ENCODE measurements around the gene SMCR8.
A peak's percentile ranks its signal among the peaks of the same experiment; 100 is the strongest.
"Not testable (repeated sequence)": the region's sequence is repeated elsewhere in the genome, so short reads cannot be mapped to it uniquely, and the experiment has no call there.

The SMCR8 gene

GRCh38 chr17:18361837-18362697 lies 47.0 kb downstream of the SMCR8 start:
- DNase-seq, result no peak

- DNase-seq, result no peak
Observed at GRCh38 chr17:18362698-18363100, 47.6 kb downstream of the SMCR8 start.

- DNase-seq, result peak; percentile 91
Observed at GRCh38 chr17:18363101-18364049, 48.3 kb downstream of the SMCR8 start, which contains the start of gene SHMT1. TSS of gene SHMT1 (minus strand) at chr17:18363550. CDS start at chr17:18355981, 7,569 bp downstream.

DNA sequence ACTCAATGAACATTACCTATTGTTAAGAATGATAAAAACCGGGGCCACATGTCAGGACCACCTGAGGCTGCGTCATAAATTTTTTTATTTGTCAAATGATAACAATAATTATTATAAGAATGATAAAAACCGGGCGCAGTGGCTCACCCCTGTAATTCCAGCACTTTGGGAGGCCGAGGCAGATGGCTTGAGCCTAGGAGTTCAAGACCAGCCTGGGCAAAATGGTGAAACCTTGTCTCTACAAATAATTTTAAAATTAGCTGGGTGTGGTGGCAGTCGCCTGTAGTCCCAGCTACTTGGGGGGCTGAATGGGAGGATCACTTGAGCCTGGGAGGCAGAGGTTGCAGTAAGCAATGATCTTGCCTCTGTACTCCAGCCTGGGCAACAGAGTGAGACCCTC lies 49.1 kb downstream of the SMCR8 start:
- DNase-seq, result no peak

DNA sequence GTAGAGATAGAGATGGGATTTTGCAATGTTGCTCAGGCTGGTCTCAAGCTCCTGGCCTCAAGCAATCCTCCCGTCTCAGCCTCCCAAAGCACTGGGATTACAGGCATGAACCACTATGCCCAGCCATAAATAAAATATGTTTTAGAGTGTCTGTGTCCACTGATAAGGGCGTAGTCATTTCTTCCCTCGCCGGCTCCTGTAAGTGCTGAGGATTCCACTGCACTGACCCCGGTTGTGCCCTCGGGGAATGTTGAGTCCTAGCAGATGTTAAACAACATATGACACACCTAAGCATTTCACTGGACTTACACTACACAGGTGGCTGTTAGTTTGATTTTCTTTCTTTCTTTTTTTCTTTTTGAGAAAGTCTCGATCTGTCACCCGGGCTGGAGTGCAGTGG lies 53.9 kb downstream of the SMCR8 start:
- no peak for DNase-seq

- DNase-seq, result no peak
Observed at GRCh38 chr17:18370761-18371160, 55.7 kb downstream of the SMCR8 start.

DNA sequence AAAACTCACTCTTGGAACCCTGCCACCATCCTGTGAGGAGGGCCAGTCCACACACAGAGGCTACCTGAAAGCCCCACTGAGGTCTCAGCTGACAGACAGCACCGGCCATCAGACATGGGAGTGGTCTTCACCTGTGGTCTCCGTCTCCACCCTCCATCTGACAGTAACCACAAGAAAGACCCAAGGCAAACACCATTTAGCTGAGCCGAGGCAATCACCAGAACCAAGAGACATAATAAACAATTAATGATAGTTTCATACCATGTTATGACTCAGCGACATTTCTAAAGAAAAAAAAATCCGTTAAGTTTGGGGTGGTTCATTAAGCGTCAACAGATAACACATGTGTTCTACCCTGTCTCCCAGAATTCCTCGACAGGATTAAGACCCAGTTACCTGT lies 56.4 kb downstream of the SMCR8 start:
- no peak for DNase-seq

DNA sequence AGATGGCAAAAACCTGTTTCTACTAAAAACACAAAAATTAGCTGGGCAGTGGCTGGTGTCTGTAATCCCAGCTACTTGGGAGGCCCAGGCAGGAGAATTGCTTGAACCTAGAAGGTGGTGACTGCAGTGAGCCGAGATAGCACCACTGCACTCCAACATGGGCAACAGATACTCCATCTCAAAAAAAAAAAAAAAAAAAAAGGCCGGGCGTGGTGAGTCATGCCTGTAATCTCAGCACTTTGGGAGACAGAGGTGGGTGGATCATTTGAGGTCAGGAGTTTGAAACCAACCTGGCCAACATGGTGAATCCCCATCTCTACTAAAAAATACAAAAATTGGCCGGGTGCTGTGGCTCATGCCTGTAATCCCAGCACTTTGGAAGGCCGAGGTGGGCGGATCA lies 58.1 kb downstream of the SMCR8 start:
- DNase-seq, result not testable (repeated sequence)

GRCh38 chr17:18374216-18374615 lies 59.1 kb downstream of the SMCR8 start:
- DNase-seq, result no peak
